Measurements from ENCODE around the gene RPS6KA2.
"Not testable (repeated sequence)": the region's sequence is repeated elsewhere in the genome, so short reads cannot be mapped to it uniquely, and the experiment has no call there.

The RPS6KA2 gene

DNA sequence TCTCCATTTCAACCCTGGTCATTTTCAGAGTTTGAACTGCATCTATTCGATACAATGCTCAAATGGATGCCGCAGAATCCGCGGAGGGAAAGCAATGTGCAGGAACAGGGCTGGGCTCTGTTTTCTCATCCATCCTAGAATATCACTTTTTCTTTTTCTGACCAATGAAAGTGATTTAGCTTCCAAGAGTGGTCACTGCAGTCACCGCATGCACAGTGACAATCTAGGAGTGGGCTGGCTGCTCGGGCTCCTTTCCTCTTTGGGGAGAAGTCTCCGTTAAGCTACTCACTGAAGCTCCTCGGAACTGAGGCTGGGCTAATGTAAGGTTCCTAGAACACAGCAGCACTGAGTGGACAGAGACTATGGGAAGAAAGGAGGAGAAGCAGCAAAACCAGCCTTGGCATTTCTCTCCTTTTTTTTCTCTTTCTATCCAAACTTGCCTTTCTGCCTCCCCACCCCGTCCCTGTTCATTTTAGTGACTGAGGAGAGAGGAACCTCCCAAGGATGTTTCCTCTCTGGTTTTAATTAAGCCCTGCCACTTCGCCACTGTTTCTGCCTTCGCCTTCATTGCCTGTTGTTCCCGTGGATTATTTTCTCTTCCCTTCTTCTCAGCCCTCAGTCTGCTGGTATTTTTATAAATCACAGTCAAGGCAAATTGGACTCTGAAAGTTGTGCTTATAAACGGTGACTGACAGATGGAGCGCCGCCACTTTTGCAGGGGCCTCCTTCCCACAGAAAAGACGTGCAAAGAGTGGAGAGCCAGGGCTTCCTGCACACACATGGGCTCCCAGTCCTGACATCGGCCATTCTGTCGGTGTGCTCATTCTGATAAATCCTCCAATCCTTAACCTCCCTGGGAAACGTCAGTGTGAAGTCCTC, 81.7 kb downstream of the RPS6KA2 start:
- Histone ChIP-seq H3K4me3 (ENCODE audit: insufficient read depth, low read depth, low read length, poor library complexity, severe bottlenecking) (no peak overlapping the region), H3K27ac (ENCODE audit: insufficient read depth, low read length, poor library complexity, severe bottlenecking) (no peak overlapping the region), H3K9me3 (ENCODE audit: control insufficient read depth, low read length) (no peaks in the 10 kb centered on the region), H3K36me3 (ENCODE audit: control insufficient read depth, insufficient read depth, low read length) (no peaks in the 10 kb centered on the region), H3K27me3 (replicated peaks; ENCODE audit: control insufficient read depth, insufficient read depth, low read length, poor library complexity, severe bottlenecking) (no peaks in the 10 kb centered on the region), H3K4me1 (ENCODE audit: control insufficient read depth, insufficient read depth, low read length, poor library complexity, severe bottlenecking) (peaks cover 10% of the 10 kb centered on the region)
- no peak for DNase-seq

DNA sequence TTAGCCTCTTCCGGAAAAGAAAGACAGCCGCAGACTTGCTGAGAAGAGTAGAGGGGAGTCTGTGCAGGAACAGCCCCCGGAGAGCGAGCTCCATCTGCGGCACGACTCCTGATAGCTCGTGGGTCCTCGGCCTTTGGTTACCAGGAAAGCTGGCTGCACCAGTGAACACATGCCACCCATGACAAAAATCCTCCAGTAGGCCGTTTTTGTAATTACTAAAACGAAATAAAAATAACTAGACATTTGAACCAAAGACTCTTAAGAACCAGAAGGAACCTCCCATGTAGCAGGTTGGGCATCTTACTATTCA, 82.8 kb downstream of the RPS6KA2 start:
- H3K36me3 ChIP-seq (ENCODE audit: control insufficient read depth, insufficient read depth, low read length) = no peaks in the 10 kb centered on the region
- peaks cover 14% of the 10 kb centered on the region for H3K4me1 ChIP-seq (ENCODE audit: control insufficient read depth, insufficient read depth, low read length, poor library complexity, severe bottlenecking)
- H3K27me3 ChIP-seq (replicated peaks; ENCODE audit: control insufficient read depth, insufficient read depth, low read length, poor library complexity, severe bottlenecking) = no peaks in the 10 kb centered on the region

GRCh38 chr6:166543603-166544295, 83.3 kb downstream of the RPS6KA2 start:
- Histone ChIP-seq H3K27me3 (replicated peaks; ENCODE audit: control insufficient read depth, insufficient read depth, low read length, poor library complexity, severe bottlenecking) (no peaks in the 10 kb centered on the region), H3K4me1 (ENCODE audit: control insufficient read depth, insufficient read depth, low read length, poor library complexity, severe bottlenecking) (peaks cover 14% of the 10 kb centered on the region), H3K27ac (ENCODE audit: insufficient read depth, low read length, poor library complexity, severe bottlenecking) (no peak overlapping the region), H3K4me3 (ENCODE audit: insufficient read depth, low read depth, low read length, poor library complexity, severe bottlenecking) (no peak overlapping the region), H3K36me3 (ENCODE audit: control insufficient read depth, insufficient read depth, low read length) (no peaks in the 10 kb centered on the region), H3K9me3 (ENCODE audit: control insufficient read depth, low read length) (no peaks in the 10 kb centered on the region)
- DNase-seq = no peak

More for the DNA sequence above, 82.8 kb downstream of the RPS6KA2 start:
- DNase-seq = no peak
- Histone ChIP-seq H3K9me3 (ENCODE audit: control insufficient read depth, low read length) (no peaks in the 10 kb centered on the region), H3K4me3 (ENCODE audit: insufficient read depth, low read depth, low read length, poor library complexity, severe bottlenecking) (no peak overlapping the region), H3K27ac (ENCODE audit: insufficient read depth, low read length, poor library complexity, severe bottlenecking) (no peak overlapping the region)

DNA sequence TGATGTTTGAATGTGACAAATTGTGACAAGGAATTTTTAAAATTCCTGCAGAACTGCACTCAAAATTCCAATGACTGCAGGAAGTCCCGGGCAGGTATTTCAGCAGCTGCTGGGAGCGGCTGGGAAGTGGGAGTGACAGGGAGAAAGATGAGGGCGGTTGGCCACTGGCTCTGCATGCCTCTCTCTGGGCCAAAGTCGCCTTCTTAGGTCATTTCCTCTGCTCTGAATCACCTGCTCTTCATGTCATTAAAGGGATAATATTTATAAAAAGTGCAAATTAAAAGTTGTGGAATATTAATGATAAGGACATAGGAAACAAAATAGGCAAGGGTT, 84.5 kb downstream of the RPS6KA2 start:
- Histone ChIP-seq H3K27me3 (replicated peaks; ENCODE audit: control insufficient read depth, insufficient read depth, low read length, poor library complexity, severe bottlenecking) (no peaks in the 10 kb centered on the region), H3K27ac (ENCODE audit: insufficient read depth, low read length, poor library complexity, severe bottlenecking) (no peak overlapping the region), H3K36me3 (ENCODE audit: control insufficient read depth, insufficient read depth, low read length) (no peaks in the 10 kb centered on the region), H3K4me1 (ENCODE audit: control insufficient read depth, insufficient read depth, low read length, poor library complexity, severe bottlenecking) (peaks cover 14% of the 10 kb centered on the region), H3K9me3 (ENCODE audit: control insufficient read depth, low read length) (no peaks in the 10 kb centered on the region), H3K4me3 (ENCODE audit: insufficient read depth, low read depth, low read length, poor library complexity, severe bottlenecking) (no peak overlapping the region)
- no peak for DNase-seq

GRCh38 chr6:166541876-166542579, 85.0 kb downstream of the RPS6KA2 start:
- Histone ChIP-seq H3K9me3 (ENCODE audit: control insufficient read depth, low read length) (no peaks in the 10 kb centered on the region), H3K36me3 (ENCODE audit: control insufficient read depth, insufficient read depth, low read length) (no peaks in the 10 kb centered on the region), H3K27ac (ENCODE audit: insufficient read depth, low read length, poor library complexity, severe bottlenecking) (peak overlapping the region; percentile 54), H3K27me3 (replicated peaks; ENCODE audit: control insufficient read depth, insufficient read depth, low read length, poor library complexity, severe bottlenecking) (no peaks in the 10 kb centered on the region), H3K4me1 (ENCODE audit: control insufficient read depth, insufficient read depth, low read length, poor library complexity, severe bottlenecking) (peaks cover 14% of the 10 kb centered on the region), H3K4me3 (ENCODE audit: insufficient read depth, low read depth, low read length, poor library complexity, severe bottlenecking) (no peak overlapping the region)
- no peak for DNase-seq

DNA sequence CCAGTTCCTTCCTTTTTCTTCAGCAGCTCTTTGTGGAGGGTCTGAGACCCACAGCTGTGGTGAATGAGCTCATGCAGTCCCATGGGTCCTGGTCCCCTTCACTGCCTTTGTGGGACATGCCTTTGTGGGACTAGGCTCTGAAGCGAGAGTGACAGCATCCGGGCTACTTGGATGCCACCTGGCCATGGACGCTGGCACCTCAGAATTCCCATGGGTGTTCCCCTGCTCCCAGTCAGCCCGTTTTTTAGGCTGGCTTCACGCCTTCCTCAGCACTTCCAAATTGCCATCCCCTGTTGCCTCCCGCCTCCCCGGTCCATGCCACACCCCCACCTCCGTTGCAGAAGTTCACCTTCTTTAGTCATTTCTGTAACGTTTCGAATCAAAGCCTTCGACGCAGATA, 85.7 kb downstream of the RPS6KA2 start:
- DNase-seq = no peak
- no peaks in the 10 kb centered on the region for H3K36me3 ChIP-seq (ENCODE audit: control insufficient read depth, insufficient read depth, low read length)
- H3K4me1 ChIP-seq (ENCODE audit: control insufficient read depth, insufficient read depth, low read length, poor library complexity, severe bottlenecking) = peaks cover 14% of the 10 kb centered on the region
- H3K27ac ChIP-seq (ENCODE audit: insufficient read depth, low read length, poor library complexity, severe bottlenecking) = peak overlapping the region; percentile 54
- no peaks in the 10 kb centered on the region for H3K9me3 ChIP-seq (ENCODE audit: control insufficient read depth, low read length)
- H3K27me3 ChIP-seq (replicated peaks; ENCODE audit: control insufficient read depth, insufficient read depth, low read length, poor library complexity, severe bottlenecking) = no peaks in the 10 kb centered on the region
- peak overlapping the region; percentile 20 for H3K4me3 ChIP-seq (ENCODE audit: insufficient read depth, low read depth, low read length, poor library complexity, severe bottlenecking)

DNA sequence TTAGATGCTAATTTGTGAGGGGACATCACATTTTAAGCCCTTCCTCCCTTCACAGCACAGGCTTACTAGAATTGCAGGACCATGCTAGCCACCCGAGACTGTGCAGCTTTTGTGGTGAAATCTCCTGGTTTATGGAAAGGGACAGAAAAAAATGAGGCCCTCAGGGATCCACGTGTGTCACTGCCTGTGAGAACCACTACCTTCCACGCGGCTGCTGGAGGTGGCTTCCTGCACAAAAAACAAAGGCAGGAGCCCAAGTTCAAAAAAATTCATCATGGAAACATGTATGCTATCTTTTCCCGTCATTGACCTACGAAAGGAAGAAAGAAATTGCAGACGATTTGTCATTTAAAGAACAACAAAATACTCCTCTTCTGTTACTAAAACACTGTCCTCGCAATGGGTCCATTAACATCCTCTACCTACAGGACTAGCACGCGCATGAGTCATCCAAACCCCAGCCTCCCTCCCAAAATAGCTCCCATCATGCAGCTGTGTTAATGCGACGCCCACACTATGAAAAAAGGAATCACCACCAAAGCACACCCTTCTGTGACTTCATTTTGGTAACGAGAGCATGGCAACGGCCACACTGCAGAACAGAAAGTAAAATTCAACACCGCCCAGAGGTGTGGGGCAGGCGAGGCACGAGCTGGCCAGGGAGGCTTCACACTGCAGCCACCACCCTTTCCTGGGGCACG, 86.3 kb downstream of the RPS6KA2 start:
- Histone ChIP-seq H3K36me3 (ENCODE audit: control insufficient read depth, insufficient read depth, low read length) (no peaks in the 10 kb centered on the region), H3K4me1 (ENCODE audit: control insufficient read depth, insufficient read depth, low read length, poor library complexity, severe bottlenecking) (peaks cover 14% of the 10 kb centered on the region), H3K4me3 (ENCODE audit: insufficient read depth, low read depth, low read length, poor library complexity, severe bottlenecking) (peak overlapping the region; percentile 20), H3K27me3 (replicated peaks; ENCODE audit: control insufficient read depth, insufficient read depth, low read length, poor library complexity, severe bottlenecking) (no peaks in the 10 kb centered on the region), H3K9me3 (ENCODE audit: control insufficient read depth, low read length) (no peaks in the 10 kb centered on the region), H3K27ac (ENCODE audit: insufficient read depth, low read length, poor library complexity, severe bottlenecking) (peak overlapping the region; percentile 54)
- DNase-seq = peak; percentile 51 to 56 (median 51)

GRCh38 chr6:166539543-166539942, 87.5 kb downstream of the RPS6KA2 start:
- H3K4me1 ChIP-seq (ENCODE audit: control insufficient read depth, insufficient read depth, low read length, poor library complexity, severe bottlenecking) = peaks cover 14% of the 10 kb centered on the region
- no peak for DNase-seq
- H3K27me3 ChIP-seq (replicated peaks; ENCODE audit: control insufficient read depth, insufficient read depth, low read length, poor library complexity, severe bottlenecking) = no peaks in the 10 kb centered on the region
- no peaks in the 10 kb centered on the region for H3K9me3 ChIP-seq (ENCODE audit: control insufficient read depth, low read length)
- no peak overlapping the region for H3K4me3 ChIP-seq (ENCODE audit: insufficient read depth, low read depth, low read length, poor library complexity, severe bottlenecking)
- no peaks in the 10 kb centered on the region for H3K36me3 ChIP-seq (ENCODE audit: control insufficient read depth, insufficient read depth, low read length)
- no peak overlapping the region for H3K27ac ChIP-seq (ENCODE audit: insufficient read depth, low read length, poor library complexity, severe bottlenecking)

DNA sequence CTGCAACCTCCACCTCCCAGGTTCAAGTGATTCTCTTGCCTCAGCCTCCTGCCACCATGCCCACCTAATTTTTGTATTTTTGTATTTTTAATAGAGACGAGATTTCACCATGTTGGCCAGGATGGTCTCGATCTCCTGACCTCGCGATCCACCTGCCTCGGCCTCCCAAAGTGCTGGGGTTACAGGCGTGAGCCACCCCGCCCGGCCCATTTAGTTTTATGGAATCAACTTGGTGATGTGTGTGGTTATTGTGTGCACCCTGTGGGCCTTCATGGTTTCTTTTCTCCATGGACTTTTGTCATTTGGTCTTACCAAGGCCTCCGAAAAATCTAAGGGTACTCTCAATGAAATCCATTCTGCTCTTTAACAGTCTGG, 88.1 kb downstream of the RPS6KA2 start:
- H3K4me1 ChIP-seq (ENCODE audit: control insufficient read depth, insufficient read depth, low read length, poor library complexity, severe bottlenecking) = peaks cover 14% of the 10 kb centered on the region
- DNase-seq; H3K27me3 ChIP-seq (replicated peaks; ENCODE audit: control insufficient read depth, insufficient read depth, low read length, poor library complexity, severe bottlenecking); H3K36me3 ChIP-seq (ENCODE audit: control insufficient read depth, insufficient read depth, low read length); H3K9me3 ChIP-seq (ENCODE audit: control insufficient read depth, low read length); H3K4me3 ChIP-seq (ENCODE audit: insufficient read depth, low read depth, low read length, poor library complexity, severe bottlenecking); H3K27ac ChIP-seq (ENCODE audit: insufficient read depth, low read length, poor library complexity, severe bottlenecking): not testable (repeated sequence)
